K562 (cell line): ENCODE data around the gene LRRTM3. TPM values are rescaled to one million over a fixed set of nuclear protein-coding genes. Genes with fewer than 3 reads are reported as not detected.

Experiments
- ATAC-seq: fragments of 200-7000 bp; cut with Tn5 transposase; 3 replicates; pipeline ENCODE4 v1.9.1; 2020; ENCODE audit warnings: moderate library complexity
- BruUV-seq: library from RNA; stranded (reverse); fragments of 400-500 nt; replicated peaks from 2 replicates; lab custom pipeline; 2021; lab: Mats Ljungman, UMichigan
- CTCF ChIA-PET: fragments of 300-600 bp; formaldehyde crosslinking; extraction: SDS; loops from one replicate; lab custom pipeline; 2021; ENCODE audit warnings: low intra/inter-chr PET ratio; lab: Yijun Ruan, JAX
- POLR2A ChIA-PET: fragments of 300-600, 350-650 bp; sonication (Branson Sonifier 250); formaldehyde crosslinking; extraction: SDS; loops from one replicate; lab custom pipeline; 2021; ENCODE audit warnings: antibody characterized with exemption, inconsistent platforms; lab: Yijun Ruan, JAX
- DNase-seq, 4 experiments: peaks; one replicate each; pipeline versions ENCODE4 v3.0.0 to v3.0.0-alpha.2; 2011 to 2018; ENCODE audit warnings: low spot score in 3 of 4, mixed read lengths in 3 of 4; ENCODE audit errors: extremely low read depth in 1 of 4
- FAIRE-seq: peaks from 2 replicates; lab custom pipeline; 2011; peaks lifted over from hg19 to GRCh38; lab: Jason Lieb, UNC
- H2AFZ ChIP-seq: 2 replicates; pipeline ENCODE4 v1.6.0; 2011; ENCODE audit warnings: low read depth, low read length, control low read depth, inconsistent platforms
- H3K27ac ChIP-seq: fragments of 200-600 bp; 3 replicates; pipeline ENCODE4 v1.8.0; 2011; ENCODE audit warnings: low read depth, mild to moderate bottlenecking, control low read depth, inconsistent platforms, low read length, moderate library complexity, mixed read lengths; ENCODE audit errors: extremely low read depth
- H3K27me3 ChIP-seq, 2 experiments: fragments of 300-600 bp in 1 of 2; 2 replicates in 1 of 2; 3 replicates in 1 of 2; pipeline versions ENCODE4 v1.6.0 to v1.8.0; 2011; ENCODE audit warnings: inconsistent platforms in 2 of 2, low read length in 2 of 2, mild to moderate bottlenecking in 1 of 2, mixed read lengths in 1 of 2, moderate library complexity in 1 of 2; ENCODE audit not compliant: control insufficient read depth in 2 of 2, insufficient read depth in 2 of 2
- H3K36me3 ChIP-seq: fragments of 300-600 bp; 3 replicates; pipeline ENCODE4 v1.8.0; 2011; ENCODE audit warnings: mild to moderate bottlenecking, low read length, inconsistent platforms; ENCODE audit not compliant: control insufficient read depth, insufficient read depth
- H3K4me1 ChIP-seq, 2 experiments: fragments of 200-600 bp in 1 of 2; replicated peaks in 1 of 2; 2 replicates in 1 of 2; 3 replicates in 1 of 2; pipeline versions ENCODE4 v1.5.1 to v1.8.0; 2011; ENCODE audit warnings: inconsistent platforms in 2 of 2, low read length in 2 of 2, mild to moderate bottlenecking in 1 of 2, mixed read lengths in 1 of 2, moderate library complexity in 1 of 2; ENCODE audit not compliant: control insufficient read depth in 2 of 2, insufficient read depth in 2 of 2
- H3K4me2 ChIP-seq: 2 replicates; pipeline ENCODE4 v1.6.1; 2011; ENCODE audit warnings: low read length, control low read depth, inconsistent platforms, mixed read lengths; ENCODE audit not compliant: insufficient read depth
- H3K4me3 ChIP-seq: fragments of 200-600 bp; sonication (generic), shearing (Covaris generic); 2 replicates; pipeline ENCODE4 v1.5.1; 2016; ENCODE audit warnings: control low read depth, inconsistent platforms
- H3K79me2 ChIP-seq: fragments of 200-600 bp; 3 replicates; pipeline ENCODE4 v1.8.0; 2011; ENCODE audit warnings: low read length, inconsistent platforms; ENCODE audit not compliant: control insufficient read depth, insufficient read depth
- H3K9ac ChIP-seq, 2 experiments: 2 replicates each; pipeline versions ENCODE4 v1.6.0 to v1.6.1; 2011; ENCODE audit warnings: low read depth in 2 of 2, low read length in 2 of 2, control low read depth in 1 of 2, inconsistent platforms in 1 of 2, mild to moderate bottlenecking in 1 of 2, mixed read lengths in 1 of 2; ENCODE audit not compliant: insufficient read depth in 1 of 2
- H3K9me1 ChIP-seq: one replicate; pipeline ENCODE4 v1.6.0; 2011; ENCODE audit warnings: inconsistent platforms, mild to moderate bottlenecking, low read length, moderate library complexity; ENCODE audit not compliant: control insufficient read depth, insufficient read depth
- H3K9me3 ChIP-seq: replicated peaks from 2 replicates; pipeline ENCODE4 v1.5.1; 2011; ENCODE audit warnings: low read depth, low read length, inconsistent platforms; ENCODE audit not compliant: control insufficient read depth, insufficient read depth
- H4K20me1 ChIP-seq: replicated peaks from 2 replicates; pipeline ENCODE4 v1.6.1; 2011; ENCODE audit warnings: low read length, inconsistent platforms, mixed read lengths; ENCODE audit not compliant: control insufficient read depth, insufficient read depth
- BRCA1 ChIP-seq, 2 experiments: fragments of 450-650 bp in 1 of 2; sonication (generic) in 1 of 2; formaldehyde crosslinking in 1 of 2; IDR thresholded peaks; 2 replicates each; pipeline versions ENCODE4 v1.5.0 to v1.6.1; 2017 to 2020; ENCODE audit warnings: mild to moderate bottlenecking in 1 of 2, missing genetic modification reagents in 1 of 2
- ESRRB ChIP-seq: fragments of 250-450 bp; sonication (Bioruptor Pico); IDR thresholded peaks from 2 replicates; pipeline ENCODE4 v1.5.0; 2020; ENCODE audit warnings: mild to moderate bottlenecking, moderate library complexity, borderline replicate concordance
- ETS2 ChIP-seq: IDR thresholded peaks from 2 replicates; pipeline ENCODE4 v1.6.1; 2016; ENCODE audit warnings: borderline replicate concordance, missing genetic modification characterization, mild to moderate bottlenecking, moderate library complexity, missing compliant biosample characterization; ENCODE audit not compliant: poor library complexity, severe bottlenecking
- FOXA1 ChIP-seq: fragments of 450-650 bp; IDR thresholded peaks from 2 replicates; pipeline ENCODE4 v1.6.1; 2016; ENCODE audit warnings: mild to moderate bottlenecking, borderline replicate concordance
- GABPA ChIP-seq: fragments of 200-800 bp; sonication (Bioruptor generic); conservative IDR thresholded peaks from 2 replicates; pipeline ENCODE4 v1.6.1; 2016; ENCODE audit warnings: low read depth, missing genetic modification characterization, missing compliant biosample characterization
- HDAC6 ChIP-seq: IDR thresholded peaks from 2 replicates; pipeline ENCODE4 v1.6.1; 2012; ENCODE audit warnings: low read depth, mild to moderate bottlenecking, control low read depth, inconsistent platforms, low read length, moderate library complexity
- HEY1 ChIP-seq: fragments of 250-450 bp; sonication (Bioruptor Pico); IDR thresholded peaks from 2 replicates; pipeline ENCODE4 v1.5.0; 2020; ENCODE audit warnings: mild to moderate bottlenecking, moderate library complexity, borderline replicate concordance
- HMGN3 ChIP-seq: IDR thresholded peaks from 2 replicates; pipeline ENCODE4 v1.6.1; 2011; ENCODE audit warnings: borderline replicate concordance, low read depth, mild to moderate bottlenecking, mixed read lengths, low read length; ENCODE audit not compliant: insufficient read length; ENCODE audit errors: extremely low read depth
- L3MBTL2 ChIP-seq: fragments of 450-650 bp; IDR thresholded peaks from 2 replicates; pipeline ENCODE4 v1.6.1; 2016; ENCODE audit warnings: mild to moderate bottlenecking, moderate library complexity
- RBM14 ChIP-seq: fragments of 200-400 bp; formaldehyde crosslinking; IDR thresholded peaks from 2 replicates; pipeline ENCODE4 v1.6.1; 2018; ENCODE audit warnings: low read depth, mild to moderate bottlenecking, low read length, moderate library complexity, borderline replicate concordance; ENCODE audit not compliant: insufficient read depth
- RUNX1 ChIP-seq: sonication (generic); IDR thresholded peaks from 2 replicates; pipeline ENCODE4 v1.6.1; 2016; ENCODE audit warnings: antibody characterized with exemption, low read depth
- SREBF2 ChIP-seq: sonication (generic); formaldehyde crosslinking; IDR thresholded peaks from 2 replicates; pipeline ENCODE4 v1.4.0; 2020; ENCODE audit warnings: mild to moderate bottlenecking, missing genetic modification reagents
- ZNF146 ChIP-seq: IDR thresholded peaks from one replicate; pipeline ENCODE4 v1.6.1; 2018; ENCODE audit warnings: missing compliant biosample characterization; ENCODE audit not compliant: unreplicated experiment
- ZNF778 ChIP-seq: fragments of 450-650 bp; formaldehyde crosslinking; IDR thresholded peaks from 2 replicates; pipeline ENCODE4 v1.4.0; 2020; ENCODE audit warnings: mild to moderate bottlenecking, moderate library complexity
- WGBS: fragments of 100-300 bp; shearing (Covaris generic); methylation state at CpG from one replicate; pipeline ENCODE4 v1.1.6; 2016; ENCODE audit warnings: low coverage, mixed read lengths; ENCODE audit not compliant: insufficient coverage; ENCODE audit errors: missing lambda C conversion rate; 5-methylcytosine and 5-hydroxymethylcytosine counted together
- in situ Hi-C: fragments of 300-500 bp; cut with MboI; formaldehyde crosslinking; loops from 4 replicates; pipeline ENCODE4 v1.15.0; 2018; ENCODE audit warnings: inconsistent platforms, mixed read lengths
- intact Hi-C: fragments of 100-400 bp; cut with micrococcal nuclease; formaldehyde crosslinking; loops from 2 replicates; pipeline ENCODE4 v1.14.2; 2022
- polyA plus RNA-seq, 8 experiments: library from polyadenylated mRNA; depleted of rRNA in 4 of 8; stranded (reverse) in 5 of 8; unstranded in 3 of 8; fragments of >200 nt; fragmentation: Nextera tagmentation in 2 of 8; fragmentation: Illumina TruSeq in 1 of 8; extraction: Ambion mirVana in 2 of 8; extraction: Trizol in 1 of 8; gene quantifications; 2 replicates each; pipeline versions ENCODE4 v1.2.1 to v1.2.3, GENCODE V29; 2011 to 2014; ENCODE audit warnings: inconsistent platforms in 1 of 8, missing spikeins in 1 of 8
- total RNA-seq, 7 experiments: library from RNA; depleted of rRNA in 6 of 7; stranded (reverse); fragments of >200 nt in 6 of 7; fragmentation: Illumina TruSeq in 2 of 7; extraction: Trizol in 2 of 7; gene quantifications; 2 replicates each; pipeline versions ENCODE4 v1.2.1 to v1.2.3, GENCODE V29; 2011 to 2021; ENCODE audit warnings: low replicate concordance in 1 of 7
- TF ChIP-seq, protein P1 (sequence below): sonication (generic); formaldehyde crosslinking; IDR thresholded peaks from 2 replicates; pipeline ENCODE4 v1.8.0; 2022; ENCODE audit warnings: mild to moderate bottlenecking, low read depth, missing genetic modification reagents
- TF ChIP-seq, protein P2 (sequence below): sonication (generic); formaldehyde crosslinking; IDR thresholded peaks from 2 replicates; pipeline ENCODE4 v1.8.0; 2022; ENCODE audit warnings: missing genetic modification reagents, mild to moderate bottlenecking, borderline replicate concordance
- TF ChIP-seq, protein P3 (sequence below): fragments of 250-450 bp; sonication (Bioruptor Pico); IDR thresholded peaks from 2 replicates; pipeline ENCODE4 v1.8.0; 2021; ENCODE audit warnings: mild to moderate bottlenecking, moderate library complexity
- TF ChIP-seq, protein P4 (sequence below): sonication (generic); formaldehyde crosslinking; IDR thresholded peaks from 2 replicates; pipeline ENCODE4 v1.9.0; 2022; ENCODE audit warnings: mild to moderate bottlenecking, missing genetic modification reagents

LRRTM3 gene
- total and polyA plus RNA-seq, 9 of the 15 experiments (the other 6 are each of a cell fraction or from before 2014, with no cell fraction given), result not detected

DNA sequence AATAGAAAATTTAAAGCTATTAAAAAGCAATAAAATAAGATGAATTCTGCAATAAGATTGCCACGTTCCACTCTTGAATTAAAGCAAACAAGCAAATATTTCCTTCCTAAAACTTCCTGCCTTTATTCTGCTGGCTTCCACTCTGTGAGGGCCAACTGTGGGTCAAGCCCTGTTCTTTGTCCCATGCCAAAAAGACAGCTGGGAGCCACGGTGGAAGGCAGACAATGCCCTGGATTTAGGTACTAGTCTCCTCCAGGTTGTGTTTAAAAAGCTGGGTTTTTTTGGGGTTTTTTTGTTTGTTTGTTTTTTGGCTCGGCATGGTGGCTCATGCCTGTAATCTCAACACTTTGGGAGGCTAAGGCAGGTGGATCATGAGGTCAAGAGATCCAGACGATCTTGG, 39.1 kb downstream of the LRRTM3 start:
- no peaks in the 10 kb centered on the region for H4K20me1 ChIP-seq
- ChIA-PET POLR2A (no interaction called here), CTCF (no interaction called here)
- no peak overlapping the region for H3K9ac ChIP-seq
- no peaks in the 10 kb centered on the region for H3K9me1 ChIP-seq
- in situ Hi-C loops, result no loop called here
- H3K27me3 ChIP-seq, result no peaks in the 10 kb centered on the region
- H3K9me3 ChIP-seq, result no peaks in the 10 kb centered on the region
- no peaks in the 10 kb centered on the region for H3K79me2 ChIP-seq
- H3K4me1 ChIP-seq, result no peaks in the 10 kb centered on the region
- no peak overlapping the region for H3K27ac ChIP-seq
- no peak overlapping the region for H3K4me2 ChIP-seq
- no peak overlapping the region for H2AFZ ChIP-seq
- intact Hi-C loops, result no loop called here
- no peak for FAIRE-seq
- no TSS peak for BruUV-seq
- no peak for DNase-seq
- 0% methylated on average over 4 of the region's 4 CpGs for WGBS
- H3K4me3 ChIP-seq, result no peak overlapping the region
- no peaks in the 10 kb centered on the region for H3K36me3 ChIP-seq
- ATAC-seq, result no peak
- TF ChIP-seq GABPA (tag), result no peak
- no peak for TF ChIP-seq RBM14
- TF ChIP-seq ETS2 (tag), result no peak
- no peak for TF ChIP-seq BRCA1 (IDR thresholded peaks at IDR 0.05)
- TF ChIP-seq BRCA1 (CRISPR knock-in tag; IDR thresholded peaks at IDR 0.05), result no peak
- no peak for TF ChIP-seq HMGN3
- no peak for TF ChIP-seq HEY1 (CRISPR knock-in tag)
- TF ChIP-seq HDAC6, result no peak
- TF ChIP-seq FOXA1, result no peak
- no peak for TF ChIP-seq RUNX1
- TF ChIP-seq SREBF2 (CRISPR knock-in tag), result no peak
- no peak for TF ChIP-seq ZNF778
- no peak for TF ChIP-seq ESRRB (CRISPR knock-in tag)
- TF ChIP-seq, protein P1, sequence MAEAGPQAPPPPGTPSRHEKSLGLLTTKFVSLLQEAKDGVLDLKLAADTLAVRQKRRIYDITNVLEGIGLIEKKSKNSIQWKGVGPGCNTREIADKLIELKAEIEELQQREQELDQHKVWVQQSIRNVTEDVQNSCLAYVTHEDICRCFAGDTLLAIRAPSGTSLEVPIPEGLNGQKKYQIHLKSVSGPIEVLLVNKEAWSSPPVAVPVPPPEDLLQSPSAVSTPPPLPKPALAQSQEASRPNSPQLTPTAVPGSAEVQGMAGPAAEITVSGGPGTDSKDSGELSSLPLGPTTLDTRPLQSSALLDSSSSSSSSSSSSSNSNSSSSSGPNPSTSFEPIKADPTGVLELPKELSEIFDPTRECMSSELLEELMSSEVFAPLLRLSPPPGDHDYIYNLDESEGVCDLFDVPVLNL, result no peak
- no peak for TF ChIP-seq ZNF146 (CRISPR knock-in tag)
- TF ChIP-seq, protein P2, sequence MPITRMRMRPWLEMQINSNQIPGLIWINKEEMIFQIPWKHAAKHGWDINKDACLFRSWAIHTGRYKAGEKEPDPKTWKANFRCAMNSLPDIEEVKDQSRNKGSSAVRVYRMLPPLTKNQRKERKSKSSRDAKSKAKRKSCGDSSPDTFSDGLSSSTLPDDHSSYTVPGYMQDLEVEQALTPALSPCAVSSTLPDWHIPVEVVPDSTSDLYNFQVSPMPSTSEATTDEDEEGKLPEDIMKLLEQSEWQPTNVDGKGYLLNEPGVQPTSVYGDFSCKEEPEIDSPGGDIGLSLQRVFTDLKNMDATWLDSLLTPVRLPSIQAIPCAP (CRISPR knock-in tag), result no peak
- TF ChIP-seq, protein P3, sequence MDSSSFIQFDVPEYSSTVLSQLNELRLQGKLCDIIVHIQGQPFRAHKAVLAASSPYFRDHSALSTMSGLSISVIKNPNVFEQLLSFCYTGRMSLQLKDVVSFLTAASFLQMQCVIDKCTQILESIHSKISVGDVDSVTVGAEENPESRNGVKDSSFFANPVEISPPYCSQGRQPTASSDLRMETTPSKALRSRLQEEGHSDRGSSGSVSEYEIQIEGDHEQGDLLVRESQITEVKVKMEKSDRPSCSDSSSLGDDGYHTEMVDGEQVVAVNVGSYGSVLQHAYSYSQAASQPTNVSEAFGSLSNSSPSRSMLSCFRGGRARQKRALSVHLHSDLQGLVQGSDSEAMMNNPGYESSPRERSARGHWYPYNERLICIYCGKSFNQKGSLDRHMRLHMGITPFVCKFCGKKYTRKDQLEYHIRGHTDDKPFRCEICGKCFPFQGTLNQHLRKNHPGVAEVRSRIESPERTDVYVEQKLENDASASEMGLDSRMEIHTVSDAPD (CRISPR knock-in tag), result no peak
- no peak for TF ChIP-seq L3MBTL2
- TF ChIP-seq, protein P4, sequence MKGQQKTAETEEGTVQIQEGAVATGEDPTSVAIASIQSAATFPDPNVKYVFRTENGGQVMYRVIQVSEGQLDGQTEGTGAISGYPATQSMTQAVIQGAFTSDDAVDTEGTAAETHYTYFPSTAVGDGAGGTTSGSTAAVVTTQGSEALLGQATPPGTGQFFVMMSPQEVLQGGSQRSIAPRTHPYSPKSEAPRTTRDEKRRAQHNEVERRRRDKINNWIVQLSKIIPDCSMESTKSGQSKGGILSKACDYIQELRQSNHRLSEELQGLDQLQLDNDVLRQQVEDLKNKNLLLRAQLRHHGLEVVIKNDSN (CRISPR knock-in tag), result no peak
